Activated CD4-positive, alpha-beta memory T cell treated with anti-CD3 and anti-CD28 coated beads, Interleukin-2, amount 10 ng/mL, durations not matched to agents 7 days and 5 days (primary cell): ENCODE measurements around the gene HAO2. TPM values are rescaled to one million over a fixed set of nuclear protein-coding genes. Genes with fewer than 3 reads are reported as not detected.
"Not testable (repeated sequence)": the region's sequence is repeated elsewhere in the genome, so short reads cannot be mapped to it uniquely, and the experiment has no call there.

Experiments used
- CTCF ChIA-PET: fragments of 350-600 bp; sonication (Branson Sonifier 250); formaldehyde crosslinking; loops from one replicate; lab custom pipeline; 2021; ENCODE audit warnings: antibody characterized with exemption, inconsistent platforms; lab: Charles Lee
- POLR2A ChIA-PET: fragments of 350-600 bp; sonication (Branson Sonifier 250); formaldehyde crosslinking; loops from one replicate; lab custom pipeline; 2021; ENCODE audit warnings: antibody characterized with exemption; lab: Charles Lee
- DNase-seq: peaks from one replicate; pipeline ENCODE4 v3.0.0-alpha.2; 2020
- H3K27ac Mint-ChIP-seq: one replicate; pipeline ENCODE4 v1.8.0; 2021; ENCODE audit warnings: mild to moderate bottlenecking, mixed read lengths
- H3K27me3 Mint-ChIP-seq: one replicate; pipeline ENCODE4 v1.8.0; 2021; ENCODE audit warnings: mixed read lengths
- H3K36me3 Mint-ChIP-seq: one replicate; pipeline ENCODE4 v1.8.0; 2021; ENCODE audit warnings: low read depth, mixed read lengths
- H3K4me1 Mint-ChIP-seq: one replicate; pipeline ENCODE4 v1.8.0; 2021; ENCODE audit warnings: mixed read lengths
- H3K4me3 Mint-ChIP-seq: one replicate; pipeline ENCODE4 v1.8.0; 2021; ENCODE audit warnings: mild to moderate bottlenecking, mixed read lengths
- H3K9me3 Mint-ChIP-seq: one replicate; pipeline ENCODE4 v1.8.0; 2021; ENCODE audit warnings: mixed read lengths
- total RNA-seq, 2 experiments: library from RNA; stranded (reverse); gene quantifications; one replicate each; pipeline ENCODE4 v1.2.3, GENCODE V29; 2021

The HAO2 gene
- total RNA-seq, 2 experiments from 2014 or later = not detected

GRCh38 chr1:119375366-119375765 lies 6.8 kb downstream of the HAO2 start:
- no peaks in the 10 kb centered on the region for H3K36me3 Mint-ChIP-seq
- POLR2A ChIA-PET = no interaction called here
- H3K27ac Mint-ChIP-seq = no peak overlapping the region
- H3K9me3 Mint-ChIP-seq = no peaks in the 10 kb centered on the region
- DNase-seq = no peak
- no peak overlapping the region for H3K4me3 Mint-ChIP-seq
- peaks cover 3% of the 10 kb centered on the region for H3K27me3 Mint-ChIP-seq
- no peaks in the 10 kb centered on the region for H3K4me1 Mint-ChIP-seq
- CTCF ChIA-PET = interaction anchor here (1.1 kb wide), 1 partner anchor 11 kb away, joined by 3 read pairs; no protein-coding TSS in a partner anchor

- Mint-ChIP-seq H3K4me3 (no peak overlapping the region), H3K36me3 (no peaks in the 10 kb centered on the region), H3K9me3 (no peaks in the 10 kb centered on the region), H3K27me3 (peaks cover 3% of the 10 kb centered on the region), H3K4me1 (no peaks in the 10 kb centered on the region), H3K27ac (no peak overlapping the region)
- POLR2A ChIA-PET = no interaction called here
- CTCF ChIA-PET = no interaction called here
- DNase-seq = no peak
Measured at GRCh38 chr1:119376594-119376993, 8.0 kb downstream of the HAO2 start.

GRCh38 chr1:119377594-119377993 lies 9.0 kb downstream of the HAO2 start:
- DNase-seq, CTCF ChIA-PET, H3K27me3 Mint-ChIP-seq, H3K4me1 Mint-ChIP-seq, H3K27ac Mint-ChIP-seq, POLR2A ChIA-PET, H3K4me3 Mint-ChIP-seq, H3K9me3 Mint-ChIP-seq, H3K36me3 Mint-ChIP-seq: not testable (repeated sequence)

- Mint-ChIP-seq H3K36me3 (no peaks in the 10 kb centered on the region), H3K4me1 (no peaks in the 10 kb centered on the region), H3K27me3 (no peaks in the 10 kb centered on the region), H3K4me3 (no peak overlapping the region), H3K9me3 (no peaks in the 10 kb centered on the region), H3K27ac (no peak overlapping the region)
- no peak for DNase-seq
- POLR2A ChIA-PET = no interaction called here
- CTCF ChIA-PET = no interaction called here
Measured at GRCh38 chr1:119379117-119379516, 10.5 kb downstream of the HAO2 start.

GRCh38 chr1:119380304-119380703 lies 11.7 kb downstream of the HAO2 start:
- Mint-ChIP-seq H3K36me3 (no peaks in the 10 kb centered on the region), H3K27ac (no peak overlapping the region), H3K4me3 (no peak overlapping the region), H3K9me3 (no peaks in the 10 kb centered on the region), H3K4me1 (no peaks in the 10 kb centered on the region), H3K27me3 (no peaks in the 10 kb centered on the region)
- ChIA-PET CTCF (no interaction called here), POLR2A (no interaction called here)
- DNase-seq = no peak

- Mint-ChIP-seq H3K36me3 (no peaks in the 10 kb centered on the region), H3K9me3 (no peaks in the 10 kb centered on the region), H3K27me3 (no peaks in the 10 kb centered on the region), H3K27ac (no peak overlapping the region), H3K4me3 (no peak overlapping the region), H3K4me1 (no peaks in the 10 kb centered on the region)
- ChIA-PET POLR2A (no interaction called here), CTCF (no interaction called here)
- DNase-seq = no peak
Measured at GRCh38 chr1:119380983-119381662, 12.5 kb downstream of the HAO2 start.

GRCh38 chr1:119384591-119384990 lies 16.0 kb downstream of the HAO2 start:
- ChIA-PET POLR2A (interaction anchor here (1.6 kb wide), 1 partner anchor 11 kb away, joined by 3 read pairs; no protein-coding TSS in a partner anchor), CTCF (no interaction called here)
- H3K27me3 Mint-ChIP-seq = no peaks in the 10 kb centered on the region
- no peaks in the 10 kb centered on the region for H3K4me1 Mint-ChIP-seq
- H3K9me3 Mint-ChIP-seq = no peaks in the 10 kb centered on the region
- no peak for DNase-seq
- no peaks in the 10 kb centered on the region for H3K36me3 Mint-ChIP-seq
- H3K27ac Mint-ChIP-seq = no peak overlapping the region
- H3K4me3 Mint-ChIP-seq = no peak overlapping the region

- Mint-ChIP-seq H3K9me3 (no peaks in the 10 kb centered on the region), H3K4me1 (no peaks in the 10 kb centered on the region), H3K27me3 (no peaks in the 10 kb centered on the region), H3K27ac (no peak overlapping the region), H3K36me3 (no peaks in the 10 kb centered on the region), H3K4me3 (no peak overlapping the region)
- POLR2A ChIA-PET = no interaction called here
- CTCF ChIA-PET = no interaction called here
- DNase-seq = no peak
Measured at GRCh38 chr1:119385650-119386049, 17.1 kb downstream of the HAO2 start.

GRCh38 chr1:119387858-119388257 lies 19.3 kb downstream of the HAO2 start:
- Mint-ChIP-seq H3K4me3 (no peak overlapping the region), H3K9me3 (no peaks in the 10 kb centered on the region), H3K4me1 (no peaks in the 10 kb centered on the region), H3K27ac (no peak overlapping the region), H3K27me3 (no peaks in the 10 kb centered on the region), H3K36me3 (no peaks in the 10 kb centered on the region)
- ChIA-PET POLR2A (no interaction called here), CTCF (no interaction called here)
- no peak for DNase-seq

GRCh38 chr1:119388450-119388849 lies 19.9 kb downstream of the HAO2 start:
- Mint-ChIP-seq H3K27me3 (peaks cover 2% of the 10 kb centered on the region), H3K9me3 (no peaks in the 10 kb centered on the region), H3K27ac (no peak overlapping the region), H3K4me1 (no peaks in the 10 kb centered on the region), H3K4me3 (no peak overlapping the region), H3K36me3 (no peaks in the 10 kb centered on the region)
- CTCF ChIA-PET = no interaction called here
- POLR2A ChIA-PET = no interaction called here
- DNase-seq = no peak

GRCh38 chr1:119390526-119390925 lies 21.9 kb downstream of the HAO2 start:
- CTCF ChIA-PET = no interaction called here
- no peak for DNase-seq

GRCh38 chr1:119391749-119392148 lies 23.2 kb downstream of the HAO2 start:
- ChIA-PET CTCF (no interaction called here), POLR2A (no interaction called here)
- Mint-ChIP-seq H3K36me3 (no peaks in the 10 kb centered on the region), H3K4me1 (no peaks in the 10 kb centered on the region), H3K4me3 (no peak overlapping the region), H3K27ac (no peak overlapping the region), H3K27me3 (peaks cover 2% of the 10 kb centered on the region), H3K9me3 (no peaks in the 10 kb centered on the region)
- no peak for DNase-seq

More at GRCh38 chr1:119390526-119390925, 21.9 kb downstream of the HAO2 start:
- Mint-ChIP-seq H3K27ac (no peak overlapping the region), H3K4me1 (no peaks in the 10 kb centered on the region), H3K9me3 (no peaks in the 10 kb centered on the region), H3K36me3 (no peaks in the 10 kb centered on the region), H3K27me3 (peaks cover 2% of the 10 kb centered on the region), H3K4me3 (no peak overlapping the region)
- POLR2A ChIA-PET = no interaction called here

- POLR2A ChIA-PET = no interaction called here
- H3K27ac Mint-ChIP-seq = no peak overlapping the region
- H3K9me3 Mint-ChIP-seq = no peaks in the 10 kb centered on the region
- DNase-seq = no peak
- CTCF ChIA-PET = no interaction called here
- no peaks in the 10 kb centered on the region for H3K4me1 Mint-ChIP-seq
- peaks cover 2% of the 10 kb centered on the region for H3K27me3 Mint-ChIP-seq
- no peak overlapping the region for H3K4me3 Mint-ChIP-seq
- no peaks in the 10 kb centered on the region for H3K36me3 Mint-ChIP-seq
Measured at GRCh38 chr1:119394085-119394484, 25.5 kb downstream of the HAO2 start.

GRCh38 chr1:119396982-119397381 lies 28.4 kb downstream of the HAO2 start:
- Mint-ChIP-seq H3K36me3 (no peaks in the 10 kb centered on the region), H3K9me3 (no peaks in the 10 kb centered on the region)
- POLR2A ChIA-PET = no interaction called here

More at GRCh38 chr1:119396982-119397381, 28.4 kb downstream of the HAO2 start:
- Mint-ChIP-seq H3K27me3 (peaks cover 2% of the 10 kb centered on the region), H3K4me1 (no peaks in the 10 kb centered on the region), H3K4me3 (no peak overlapping the region), H3K27ac (no peak overlapping the region)
- CTCF ChIA-PET = no interaction called here
- DNase-seq = no peak
